ENCODE data around the gene MLLT3.

DNA sequence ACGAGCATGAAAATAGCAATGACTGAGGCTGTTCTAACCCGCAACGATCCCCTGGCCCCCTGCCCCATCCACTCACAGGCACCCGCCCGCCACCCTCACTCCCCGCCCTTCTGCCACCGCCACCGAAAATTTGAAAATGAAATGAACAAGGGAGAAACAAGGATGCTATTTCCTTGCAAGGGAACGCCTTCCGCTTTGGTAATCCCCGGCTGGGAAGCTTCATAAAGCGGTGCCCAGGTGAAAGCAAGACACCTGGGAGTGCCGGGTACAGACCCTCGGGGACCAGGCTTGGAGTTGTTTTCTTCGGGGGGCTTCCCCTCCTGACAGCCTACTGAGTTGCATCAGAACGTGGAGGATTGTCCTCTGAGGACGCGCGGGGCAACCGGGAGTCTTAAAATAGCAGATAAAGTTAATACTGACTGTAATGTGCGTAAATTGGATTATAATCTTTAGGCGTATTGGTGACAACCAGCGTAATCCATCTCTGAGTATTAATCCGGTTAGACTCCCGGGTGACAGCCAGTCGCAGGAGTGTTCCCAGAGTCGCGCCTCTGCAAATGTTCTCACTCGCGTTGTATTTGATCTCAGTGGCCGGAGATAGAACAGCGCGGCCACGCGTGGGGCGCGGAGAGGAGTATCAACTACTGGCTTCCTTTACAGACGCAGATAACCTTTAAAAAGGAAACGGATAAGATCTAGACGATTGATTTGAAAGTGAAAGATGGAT, 885 bp upstream of the MLLT3 start:
- TF ChIP-seq, protein P1, sequence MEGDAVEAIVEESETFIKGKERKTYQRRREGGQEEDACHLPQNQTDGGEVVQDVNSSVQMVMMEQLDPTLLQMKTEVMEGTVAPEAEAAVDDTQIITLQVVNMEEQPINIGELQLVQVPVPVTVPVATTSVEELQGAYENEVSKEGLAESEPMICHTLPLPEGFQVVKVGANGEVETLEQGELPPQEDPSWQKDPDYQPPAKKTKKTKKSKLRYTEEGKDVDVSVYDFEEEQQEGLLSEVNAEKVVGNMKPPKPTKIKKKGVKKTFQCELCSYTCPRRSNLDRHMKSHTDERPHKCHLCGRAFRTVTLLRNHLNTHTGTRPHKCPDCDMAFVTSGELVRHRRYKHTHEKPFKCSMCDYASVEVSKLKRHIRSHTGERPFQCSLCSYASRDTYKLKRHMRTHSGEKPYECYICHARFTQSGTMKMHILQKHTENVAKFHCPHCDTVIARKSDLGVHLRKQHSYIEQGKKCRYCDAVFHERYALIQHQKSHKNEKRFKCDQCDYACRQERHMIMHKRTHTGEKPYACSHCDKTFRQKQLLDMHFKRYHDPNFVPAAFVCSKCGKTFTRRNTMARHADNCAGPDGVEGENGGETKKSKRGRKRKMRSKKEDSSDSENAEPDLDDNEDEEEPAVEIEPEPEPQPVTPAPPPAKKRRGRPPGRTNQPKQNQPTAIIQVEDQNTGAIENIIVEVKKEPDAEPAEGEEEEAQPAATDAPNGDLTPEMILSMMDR (IDR thresholded peaks at IDR 0.05), result no peak
- TF ChIP-seq POLR2A (IDR thresholded peaks at IDR 0.05), result no peak

Measured in testis (tissue), 2 donors.